HG02970 (cell line): Measurements from ENCODE around the gene MAPKBP1.

Experiments used
- ATAC-seq: cut with Tn5 transposase; IDR thresholded peaks from one replicate; pipeline ENCODE4 v1.9.1; 2021; ENCODE audit warnings: mild to moderate bottlenecking, moderate library complexity, moderate number of reproducible peaks; ENCODE audit not compliant: unreplicated experiment, low FRiP score

MAPKBP1 gene

DNA sequence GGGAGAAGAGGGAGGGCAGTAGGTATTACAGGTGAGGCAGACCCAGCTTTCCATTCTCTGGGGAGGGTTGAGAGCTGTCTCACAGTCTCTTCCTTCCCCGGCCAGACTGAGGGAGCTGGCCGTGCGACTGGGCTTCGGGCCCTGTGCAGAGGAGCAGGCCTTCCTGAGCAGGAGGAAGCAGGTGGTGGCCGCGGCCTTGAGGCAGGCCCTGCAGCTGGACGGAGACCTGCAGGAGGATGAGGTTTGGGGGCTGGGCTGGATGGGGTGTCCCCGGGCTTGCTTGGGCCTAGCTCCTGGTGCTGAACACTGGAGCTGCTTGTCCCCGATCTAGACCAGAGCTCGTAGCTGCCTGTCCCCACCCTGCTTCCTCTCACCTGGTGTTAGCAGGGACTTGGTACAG lies 69.3 kb downstream of the MAPKBP1 start:
- ATAC-seq = no peak

DNA sequence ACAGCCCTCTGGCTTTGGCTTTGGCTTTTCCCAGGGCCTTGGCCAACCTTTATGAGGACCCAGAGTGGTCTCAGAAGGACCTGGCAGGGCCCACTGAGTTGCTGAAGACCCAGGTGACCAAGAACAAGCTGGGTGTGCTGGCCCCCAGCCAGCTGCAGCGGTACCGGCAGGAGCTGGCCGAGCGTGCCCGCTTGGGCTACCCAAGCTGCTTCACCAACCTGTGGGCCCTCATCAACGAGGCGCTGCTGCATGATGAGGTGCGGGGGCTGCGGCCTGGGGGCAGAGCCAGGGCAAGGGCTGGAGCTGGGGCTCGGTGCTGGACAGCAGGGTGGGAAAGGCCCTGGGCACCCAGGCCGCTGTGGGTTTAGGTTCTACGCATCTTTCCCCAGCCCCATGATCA lies 70.5 kb downstream of the MAPKBP1 start:
- no peak for ATAC-seq

GRCh38 chr15:41847206-41847605 lies 72.9 kb downstream of the MAPKBP1 start:
- ATAC-seq = no peak

GRCh38 chr15:41847981-41848380 lies 73.7 kb downstream of the MAPKBP1 start:
- no peak for ATAC-seq

DNA sequence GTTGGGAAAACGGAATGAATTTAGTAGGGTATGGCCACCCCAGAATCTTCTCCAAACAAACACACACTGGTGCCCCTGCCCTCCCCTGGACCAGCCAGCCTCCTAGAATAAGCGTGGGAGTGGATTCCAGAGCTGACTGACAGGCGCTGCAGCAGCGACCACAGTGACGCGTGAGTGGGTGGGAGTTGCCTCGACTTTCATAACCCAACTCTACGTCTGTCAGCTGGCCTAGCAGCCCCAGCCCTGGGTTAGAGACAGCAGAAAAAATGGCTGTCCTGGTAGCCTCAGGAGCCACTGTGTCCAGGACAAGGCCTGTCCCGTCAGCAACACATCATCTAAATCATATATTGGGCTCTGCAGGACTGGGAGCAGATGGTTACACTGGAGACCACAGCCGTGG lies 74.3 kb downstream of the MAPKBP1 start:
- ATAC-seq = no peak

DNA sequence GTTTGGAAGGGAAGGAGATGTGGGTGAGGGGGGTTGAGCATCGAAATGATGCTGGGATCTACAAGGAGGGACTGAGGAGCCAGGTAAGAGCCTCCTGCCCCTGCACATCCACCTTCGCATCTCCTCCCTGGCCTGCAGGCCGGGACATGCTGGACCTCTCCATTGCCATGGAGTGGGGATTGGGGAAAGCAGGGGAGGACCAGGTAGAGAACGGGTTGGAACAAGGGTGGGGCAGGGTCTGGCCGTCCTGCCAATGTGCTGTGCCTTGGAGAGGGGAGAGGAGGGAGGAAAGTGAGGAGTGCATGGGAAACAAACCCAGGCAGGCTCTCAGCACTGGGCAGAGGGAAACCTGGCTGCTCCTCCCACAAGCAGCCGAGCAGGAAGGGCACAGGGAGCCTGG lies 74.9 kb downstream of the MAPKBP1 start:
- no peak for ATAC-seq

DNA sequence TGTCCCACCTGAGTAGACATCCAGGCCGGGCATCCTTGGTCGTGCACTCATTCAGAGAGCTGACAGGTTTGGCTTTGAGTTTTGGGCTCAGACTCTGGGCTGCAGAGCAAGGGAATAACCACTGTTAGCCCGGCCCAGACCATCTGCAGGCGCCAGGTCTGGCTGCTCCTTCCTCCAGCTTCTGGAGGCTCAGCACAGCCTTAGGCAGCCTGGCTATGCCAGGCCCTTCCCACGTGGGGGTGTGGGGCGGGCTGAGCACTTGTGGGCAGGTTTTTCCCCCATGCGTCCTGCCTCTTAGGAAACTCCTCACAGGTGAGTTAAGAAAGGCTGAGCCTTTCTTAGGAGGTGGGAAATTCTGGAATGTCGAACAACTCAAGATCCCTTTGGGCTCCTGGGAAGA lies 75.6 kb downstream of the MAPKBP1 start:
- no peak for ATAC-seq

DNA sequence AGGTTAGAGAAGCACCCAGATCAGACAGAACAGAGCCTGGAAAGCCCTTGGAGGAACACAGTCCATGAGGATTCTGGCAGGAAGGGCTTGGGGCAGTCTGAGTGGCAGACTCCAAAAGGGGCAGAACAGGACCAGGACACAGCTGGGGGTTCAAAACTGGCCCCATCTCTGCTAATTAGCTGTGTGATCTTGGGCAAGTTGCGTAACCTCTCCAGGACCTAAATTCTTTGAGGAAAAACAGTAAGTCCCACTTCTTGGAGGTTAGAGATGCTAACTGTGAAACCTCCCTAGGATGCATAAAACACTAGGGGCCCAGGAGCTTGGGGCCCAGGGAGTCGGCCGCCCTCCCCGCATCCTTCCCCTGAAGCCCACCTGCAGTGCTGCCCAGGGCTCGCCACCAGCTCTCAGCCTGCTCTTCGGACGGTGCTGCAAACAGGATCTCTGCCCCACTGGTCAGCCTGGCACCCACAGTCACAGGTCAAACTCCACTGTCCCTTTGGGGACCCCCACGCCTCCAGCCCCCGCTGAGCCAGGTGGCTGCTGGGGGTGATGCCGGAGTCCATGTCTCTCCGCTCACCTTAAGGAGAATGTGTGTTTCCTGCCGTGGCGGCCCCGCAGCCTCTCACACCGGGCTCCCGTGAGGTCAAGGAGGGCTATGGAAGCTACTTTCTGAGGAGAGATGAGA lies 76.3 kb downstream of the MAPKBP1 start:
- ATAC-seq = no peak

DNA sequence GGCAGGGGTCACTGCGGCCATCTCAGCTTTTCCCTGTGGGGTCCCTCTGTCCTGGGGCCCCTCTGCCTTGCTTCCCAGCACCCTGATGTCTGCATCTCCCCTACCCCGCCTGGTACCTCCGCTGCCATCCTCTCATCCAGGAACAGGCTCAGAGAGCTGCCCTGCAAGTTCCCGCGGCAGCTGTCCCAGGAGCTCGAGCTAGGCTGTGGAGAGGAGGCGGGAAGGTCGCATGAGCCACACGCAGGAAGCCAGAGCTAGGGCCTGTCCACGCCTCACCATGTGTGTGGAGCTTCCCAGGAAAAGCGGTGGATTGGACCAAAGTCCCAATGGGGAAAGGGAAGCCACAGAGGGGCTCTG lies 76.9 kb downstream of the MAPKBP1 start:
- ATAC-seq = no peak

GRCh38 chr15:41851755-41852370 lies 77.6 kb downstream of the MAPKBP1 start:
- no peak for ATAC-seq

DNA sequence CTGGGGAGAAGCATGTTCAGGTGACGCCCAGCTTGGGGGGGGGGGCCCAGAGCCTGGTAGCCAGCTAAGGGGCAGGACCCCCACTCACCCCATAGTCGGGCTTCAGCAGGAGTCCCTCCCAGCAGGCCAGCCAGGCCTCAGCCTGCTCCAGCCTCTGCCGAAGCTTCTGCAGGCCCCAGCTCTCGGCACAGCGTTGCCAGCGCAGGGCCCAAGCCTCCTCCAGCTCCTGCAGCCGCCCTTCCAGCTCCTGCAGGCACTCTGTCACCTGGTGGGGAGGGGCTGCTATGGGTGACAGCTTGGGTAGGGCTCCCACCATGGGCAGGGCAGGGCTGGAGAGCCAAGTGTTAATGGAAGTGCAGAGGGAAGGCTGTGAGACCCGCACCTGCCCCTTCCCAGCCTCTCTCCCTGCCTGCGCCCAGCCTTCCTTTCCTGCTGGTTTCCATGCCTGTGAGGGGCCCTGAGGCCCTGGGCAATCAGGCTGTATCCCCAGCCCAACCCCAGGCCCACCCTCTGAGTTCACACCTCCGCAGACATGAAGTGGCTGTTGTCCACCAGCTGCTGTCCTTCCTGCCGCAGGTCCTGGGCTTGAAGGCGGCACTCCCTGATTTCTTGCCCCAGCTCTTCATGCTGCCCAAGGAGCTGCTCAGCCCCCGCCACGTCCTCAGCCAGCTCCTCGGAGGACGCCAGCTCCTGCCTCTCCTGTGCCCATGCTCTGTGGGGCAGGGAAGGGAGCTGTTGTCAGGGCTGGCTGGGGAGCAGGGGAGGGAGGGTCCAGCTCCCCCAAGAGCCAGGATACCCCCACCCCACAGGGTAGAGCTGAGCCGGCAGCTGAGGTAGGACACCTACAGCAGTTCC lies 78.7 kb downstream of the MAPKBP1 start:
- no peak for ATAC-seq

- no peak for ATAC-seq
Observed at GRCh38 chr15:41853831-41854230, 79.5 kb downstream of the MAPKBP1 start.

GRCh38 chr15:41854443-41854842 lies 80.2 kb downstream of the MAPKBP1 start:
- ATAC-seq = no peak

GRCh38 chr15:41855261-41855961 lies 81.1 kb downstream of the MAPKBP1 start:
- no peak for ATAC-seq

DNA sequence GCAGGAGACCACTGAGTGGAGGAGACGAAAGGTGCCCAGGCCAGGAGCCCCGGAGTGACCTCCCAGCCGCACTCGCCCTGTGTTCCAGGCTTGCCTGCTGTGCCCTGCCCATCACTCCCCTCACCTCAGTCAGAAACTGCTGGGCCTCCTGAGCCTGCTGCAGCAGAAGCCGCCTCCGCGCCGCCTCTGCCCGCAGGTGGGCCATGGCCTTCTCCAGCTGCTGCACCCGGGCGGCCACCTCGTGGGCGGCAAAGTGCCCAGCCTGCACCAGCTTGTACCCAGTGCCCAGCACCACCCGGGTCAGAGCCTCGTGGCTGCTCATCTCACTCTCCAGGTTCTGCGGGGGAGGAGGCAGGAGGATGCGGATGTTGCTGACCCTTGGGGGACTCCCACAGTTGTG lies 82.0 kb downstream of the MAPKBP1 start:
- no peak for ATAC-seq

GRCh38 chr15:41856716-41857115 lies 82.4 kb downstream of the MAPKBP1 start:
- no peak for ATAC-seq

GRCh38 chr15:41857316-41857715 lies 83.0 kb downstream of the MAPKBP1 start:
- no peak for ATAC-seq

DNA sequence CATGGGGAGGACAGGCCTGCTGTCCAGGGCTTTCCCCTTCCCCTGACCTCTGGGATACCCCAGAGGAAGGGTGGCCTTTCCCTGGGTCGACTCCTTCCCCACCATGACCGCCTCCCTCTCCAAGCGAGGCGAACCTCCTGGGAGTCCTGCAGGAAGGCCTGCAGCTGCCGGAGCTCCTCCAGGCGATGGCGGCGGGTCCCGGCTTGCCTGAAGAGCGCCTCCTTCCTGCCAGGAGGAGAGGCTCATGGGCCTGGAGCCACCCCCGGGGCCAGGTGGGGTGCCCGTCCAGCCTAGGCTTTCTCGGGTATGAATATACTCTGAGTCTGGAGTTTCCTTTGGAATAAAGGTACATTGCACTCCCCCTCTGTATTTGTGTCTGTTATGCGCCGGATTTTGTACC lies 84.5 kb downstream of the MAPKBP1 start:
- no peak for ATAC-seq

- ATAC-seq = no peak
Observed at GRCh38 chr15:41860049-41860828, 86.0 kb downstream of the MAPKBP1 start.

DNA sequence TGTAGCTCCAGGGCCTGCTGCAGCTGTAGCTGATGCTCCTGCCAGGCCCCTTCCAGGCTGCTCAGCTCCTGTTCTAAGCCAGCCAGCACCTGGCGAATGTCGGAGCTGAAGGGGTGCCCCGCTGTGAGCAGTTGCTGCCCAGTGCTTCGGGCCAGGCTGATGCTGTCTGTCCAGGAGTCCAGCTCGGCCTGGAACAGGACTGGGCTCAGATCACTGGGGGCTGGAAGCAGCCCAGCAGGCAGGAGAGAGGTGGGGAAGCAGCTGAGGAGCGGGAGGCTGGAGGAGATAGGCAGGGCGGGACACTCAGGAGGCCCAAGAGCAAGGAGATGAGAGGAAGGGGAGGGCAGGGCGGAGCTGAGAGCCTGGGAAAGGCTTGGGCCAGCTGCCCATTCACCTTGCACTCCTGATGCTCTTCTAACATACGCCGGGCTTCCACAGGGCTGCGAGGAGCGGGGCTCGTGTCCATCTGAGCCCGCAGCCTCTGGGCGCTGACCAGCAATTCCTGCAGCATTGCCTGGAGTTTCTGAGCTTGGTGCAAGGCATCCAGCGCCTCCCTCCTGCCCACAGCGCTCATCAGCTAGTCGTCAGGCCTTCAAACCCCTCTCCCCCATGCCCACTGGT lies 87.6 kb downstream of the MAPKBP1 start:
- ATAC-seq = no peak
